ENCODE data around the gene RTN4RL2. TPM values are rescaled to one million over a fixed set of nuclear protein-coding genes. Genes with fewer than 3 reads are reported as not detected.

The RTN4RL2 gene
- polyA plus RNA-seq, 1 donor from 2014 or later = 0.66 TPM

GRCh38 chr11:57436031-57436430 lies 24.3 kb upstream of the RTN4RL2 start:
- H3K4me2 ChIP-seq (ENCODE audit: low read length) = no peak overlapping the region
- no peaks in the 10 kb centered on the region for H3K36me3 ChIP-seq (ENCODE audit: insufficient read depth, low read length)
- no peaks in the 10 kb centered on the region for H4K20me1 ChIP-seq (ENCODE audit: insufficient read depth)
- no peaks in the 10 kb centered on the region for H3K27me3 ChIP-seq (ENCODE audit: insufficient read depth, low read depth, low read length)
- no peak overlapping the region for H2AFZ ChIP-seq (ENCODE audit: low read depth, low read length)
- H3F3A ChIP-seq (ENCODE audit: insufficient read depth, low read length, poor library complexity, severe bottlenecking) = no peaks in the 10 kb centered on the region
- no peaks in the 10 kb centered on the region for H3K9me3 ChIP-seq (ENCODE audit: low read length)
- H3K27ac ChIP-seq (ENCODE audit: low read length) = no peak overlapping the region
- no peaks in the 10 kb centered on the region for H3K79me2 ChIP-seq (replicated peaks; ENCODE audit: insufficient read depth, low read length)
- no peaks in the 10 kb centered on the region for H3K9me2 ChIP-seq (ENCODE audit: insufficient read depth, low read length)
- TF ChIP-seq SMC3 (conservative IDR thresholded peaks at IDR 0.05; ENCODE audit: poor library complexity) (no peak), CTCF (IDR thresholded peaks at IDR 0.05; ENCODE audit: poor library complexity, severe bottlenecking) (no peak), RAD21 (conservative IDR thresholded peaks at IDR 0.05) (no peak), EP300 (conservative IDR thresholded peaks at IDR 0.05; ENCODE audit: poor library complexity, severe bottlenecking) (no peak), POLR2AphosphoS5 (IDR thresholded peaks at IDR 0.05) (no peak), EZH2 (IDR thresholded peaks at IDR 0.05; ENCODE audit: borderline replicate concordance, insufficient read depth, low read length, poor library complexity, severe bottlenecking) (no peak), TAF1 (IDR thresholded peaks at IDR 0.05; ENCODE audit: low read depth) (no peak), MXI1 (conservative IDR thresholded peaks at IDR 0.05; ENCODE audit: poor library complexity, severe bottlenecking) (no peak)
- TF ChIP-seq, protein P1, sequence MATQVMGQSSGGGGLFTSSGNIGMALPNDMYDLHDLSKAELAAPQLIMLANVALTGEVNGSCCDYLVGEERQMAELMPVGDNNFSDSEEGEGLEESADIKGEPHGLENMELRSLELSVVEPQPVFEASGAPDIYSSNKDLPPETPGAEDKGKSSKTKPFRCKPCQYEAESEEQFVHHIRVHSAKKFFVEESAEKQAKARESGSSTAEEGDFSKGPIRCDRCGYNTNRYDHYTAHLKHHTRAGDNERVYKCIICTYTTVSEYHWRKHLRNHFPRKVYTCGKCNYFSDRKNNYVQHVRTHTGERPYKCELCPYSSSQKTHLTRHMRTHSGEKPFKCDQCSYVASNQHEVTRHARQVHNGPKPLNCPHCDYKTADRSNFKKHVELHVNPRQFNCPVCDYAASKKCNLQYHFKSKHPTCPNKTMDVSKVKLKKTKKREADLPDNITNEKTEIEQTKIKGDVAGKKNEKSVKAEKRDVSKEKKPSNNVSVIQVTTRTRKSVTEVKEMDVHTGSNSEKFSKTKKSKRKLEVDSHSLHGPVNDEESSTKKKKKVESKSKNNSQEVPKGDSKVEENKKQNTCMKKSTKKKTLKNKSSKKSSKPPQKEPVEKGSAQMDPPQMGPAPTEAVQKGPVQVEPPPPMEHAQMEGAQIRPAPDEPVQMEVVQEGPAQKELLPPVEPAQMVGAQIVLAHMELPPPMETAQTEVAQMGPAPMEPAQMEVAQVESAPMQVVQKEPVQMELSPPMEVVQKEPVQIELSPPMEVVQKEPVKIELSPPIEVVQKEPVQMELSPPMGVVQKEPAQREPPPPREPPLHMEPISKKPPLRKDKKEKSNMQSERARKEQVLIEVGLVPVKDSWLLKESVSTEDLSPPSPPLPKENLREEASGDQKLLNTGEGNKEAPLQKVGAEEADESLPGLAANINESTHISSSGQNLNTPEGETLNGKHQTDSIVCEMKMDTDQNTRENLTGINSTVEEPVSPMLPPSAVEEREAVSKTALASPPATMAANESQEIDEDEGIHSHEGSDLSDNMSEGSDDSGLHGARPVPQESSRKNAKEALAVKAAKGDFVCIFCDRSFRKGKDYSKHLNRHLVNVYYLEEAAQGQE (IDR thresholded peaks at IDR 0.05; ENCODE audit: borderline replicate concordance) = no peak
- H3K4me3 ChIP-seq (ENCODE audit: low read length) = no peak overlapping the region
- H3K9ac ChIP-seq (ENCODE audit: low read length) = no peak overlapping the region

DNA sequence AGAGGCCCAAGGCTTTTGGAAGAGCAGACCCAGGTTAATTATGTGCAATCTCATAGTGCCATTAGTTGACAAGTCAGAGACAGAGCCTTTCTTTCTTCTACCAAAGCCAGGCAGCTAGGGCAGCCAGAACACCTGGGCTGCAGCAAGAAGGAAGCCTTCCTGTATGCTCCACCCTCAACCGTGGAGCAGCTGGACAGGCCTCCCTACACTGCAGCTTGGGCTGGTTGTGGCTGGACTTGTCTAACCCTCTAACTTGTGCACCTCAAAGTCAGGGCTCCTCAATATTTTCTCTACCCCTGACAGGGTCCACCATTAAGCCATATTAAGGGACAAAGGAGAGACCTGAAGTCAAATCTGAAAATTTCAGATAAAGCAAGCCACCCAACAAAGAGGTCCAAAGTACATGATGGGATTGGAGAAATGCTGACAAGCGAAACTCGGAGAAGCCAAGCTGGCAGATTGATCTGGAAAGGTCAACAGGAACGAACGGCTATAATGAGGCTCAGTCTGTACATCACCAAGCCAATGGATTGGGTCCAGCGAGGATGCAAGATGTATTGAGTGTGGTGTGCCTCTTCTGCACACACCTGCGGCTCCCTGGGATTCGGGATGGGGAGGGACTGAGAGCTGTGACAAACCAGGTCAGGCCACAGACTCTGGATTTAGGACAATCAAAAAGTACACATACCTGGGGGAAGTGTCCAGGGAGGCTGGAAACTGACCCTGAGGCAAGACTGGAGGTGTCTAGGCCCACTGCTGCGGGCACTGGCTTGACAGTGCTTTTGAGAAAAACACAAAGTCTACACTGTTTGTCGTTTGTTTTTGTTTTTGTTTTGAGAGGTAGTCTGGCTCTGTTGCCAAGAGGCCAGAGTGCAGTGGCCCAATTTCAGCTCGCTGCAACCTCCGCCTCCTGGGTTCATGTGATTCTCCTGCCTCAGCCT lies 21.7 kb upstream of the RTN4RL2 start:
- Histone ChIP-seq H3K27me3 (ENCODE audit: insufficient read depth, low read depth, low read length) (no peaks in the 10 kb centered on the region), H2AFZ (ENCODE audit: low read depth, low read length) (no peak overlapping the region), H3K27ac (ENCODE audit: low read length) (no peak overlapping the region), H3K9ac (ENCODE audit: low read length) (no peak overlapping the region), H3K36me3 (ENCODE audit: insufficient read depth, low read length) (no peaks in the 10 kb centered on the region), H3K4me2 (ENCODE audit: low read length) (no peak overlapping the region), H3K4me3 (ENCODE audit: low read length) (no peak overlapping the region), H3K9me3 (ENCODE audit: low read length) (no peaks in the 10 kb centered on the region), H3F3A (ENCODE audit: insufficient read depth, low read length, poor library complexity, severe bottlenecking) (no peaks in the 10 kb centered on the region), H3K79me2 (replicated peaks; ENCODE audit: insufficient read depth, low read length) (no peaks in the 10 kb centered on the region), H3K9me2 (ENCODE audit: insufficient read depth, low read length) (no peaks in the 10 kb centered on the region), H4K20me1 (ENCODE audit: insufficient read depth) (no peaks in the 10 kb centered on the region)
- TF ChIP-seq SMC3 (conservative IDR thresholded peaks at IDR 0.05; ENCODE audit: poor library complexity) = no peak
- TF ChIP-seq EP300 (conservative IDR thresholded peaks at IDR 0.05; ENCODE audit: poor library complexity, severe bottlenecking) = no peak
